NK-92 (cell line): ENCODE measurements around the gene ADGRF1.
"Not testable (repeated sequence)": the region's sequence is repeated elsewhere in the genome, so short reads cannot be mapped to it uniquely, and the experiment has no call there.

Experiments used
- DNase-seq: peaks from one replicate; lab custom pipeline; 2025; ENCODE audit not compliant: unreplicated experiment; lab: John Stamatoyannopoulos, UW

ADGRF1 gene

DNA sequence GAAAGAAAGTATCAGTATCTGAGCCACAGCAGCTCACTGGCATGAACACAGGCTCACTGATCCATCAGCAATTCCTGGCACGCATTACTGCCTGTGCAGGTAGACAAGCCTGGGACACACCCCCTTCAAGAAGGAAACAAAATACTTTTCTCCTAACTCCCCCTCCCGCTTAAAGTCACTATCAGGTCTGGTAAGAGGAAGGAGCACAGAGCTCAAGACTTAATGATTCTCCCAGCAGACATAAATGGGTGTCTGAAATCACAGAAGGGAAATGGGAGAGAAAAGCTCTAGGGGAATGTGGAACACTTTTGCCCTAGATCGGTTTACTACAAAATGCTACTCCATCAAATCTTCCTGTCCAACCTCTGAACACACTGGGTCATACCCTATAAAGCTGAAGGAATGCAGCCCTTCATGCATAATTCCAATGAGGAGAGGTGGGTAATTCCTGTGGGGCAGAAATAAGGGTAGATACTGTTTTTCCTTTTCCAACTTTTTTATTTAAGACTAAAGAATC lies at the start of gene ADGRF1:
ADGRF1 (minus strand) TSS at position 58 of the 517 bp plus-strand sequence. CDS start 13,271 bp downstream, outside the sequence.
- DNase-seq, result no peak

DNA sequence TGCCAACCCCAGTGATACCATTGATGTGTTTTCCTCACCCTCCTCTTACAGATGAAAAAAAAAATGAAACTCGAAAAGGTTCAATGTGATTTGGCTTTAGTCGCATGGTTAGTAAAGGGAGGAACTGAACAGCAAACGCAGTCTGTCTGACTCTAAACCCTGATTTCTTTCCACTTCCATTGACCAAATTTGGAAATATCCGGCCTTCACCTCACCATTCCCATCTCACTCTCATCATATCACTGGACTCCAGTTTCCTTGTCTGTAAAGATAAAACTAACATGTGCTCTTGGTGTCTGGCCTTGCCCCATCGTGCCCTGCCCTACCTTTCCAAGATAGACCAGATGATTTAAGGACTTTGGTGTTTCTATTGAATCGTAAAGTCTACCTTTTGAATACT lies 48.7 kb upstream of the ADGRF1 start:
- no peak for DNase-seq

DNA sequence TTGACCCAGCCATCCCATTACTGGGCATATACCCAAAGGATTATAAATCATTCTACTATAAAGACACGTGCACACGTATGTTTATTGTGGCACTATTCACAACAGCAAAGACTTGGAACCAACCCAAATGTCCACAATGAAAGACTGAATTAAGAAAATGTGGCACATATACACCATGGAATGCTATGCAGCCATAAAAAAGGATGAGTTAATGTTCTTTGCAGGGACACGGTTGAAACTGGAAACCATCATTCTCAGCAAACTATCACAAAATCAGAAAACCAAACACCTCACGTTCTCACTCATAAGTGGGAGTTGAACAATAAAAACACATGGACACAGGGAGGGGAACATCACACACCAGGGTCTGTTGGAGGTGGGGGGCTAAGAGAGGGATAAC lies 47.3 kb upstream of the ADGRF1 start:
- not testable (repeated sequence) for DNase-seq

DNA sequence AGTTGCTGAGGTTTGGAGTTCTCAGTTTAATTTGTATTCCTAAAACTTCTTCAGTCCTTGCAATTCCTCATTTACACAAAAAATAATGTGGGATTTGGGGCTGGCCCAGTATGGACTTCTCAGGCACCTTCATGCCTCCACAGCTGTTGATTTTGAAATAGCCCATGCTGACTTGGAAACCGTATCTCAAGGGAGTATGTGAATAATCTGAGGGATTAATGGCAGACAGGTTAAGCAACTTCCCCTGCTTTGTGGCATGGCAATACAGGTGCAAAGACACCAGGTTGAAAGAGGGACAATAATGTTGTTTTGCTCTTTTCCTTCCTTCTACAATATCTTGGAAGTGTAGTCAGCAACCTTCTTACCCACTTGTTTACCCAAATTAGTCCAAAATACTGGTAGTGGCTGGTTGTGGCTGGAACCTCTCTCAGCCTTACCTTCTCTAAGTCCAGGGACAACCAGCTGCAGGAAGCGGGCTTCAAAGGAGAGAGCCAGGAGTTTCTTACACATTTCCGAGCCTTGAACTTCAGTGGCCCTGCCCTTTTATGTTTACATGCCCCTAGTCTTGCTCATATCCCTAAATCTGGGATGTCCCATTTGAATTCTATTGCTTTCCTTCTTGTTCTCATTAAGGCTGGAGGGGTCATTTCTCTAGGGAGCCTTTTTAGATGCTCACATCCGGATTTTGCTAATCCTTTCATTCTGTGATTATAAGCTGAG lies 44.1 kb upstream of the ADGRF1 start:
- DNase-seq, result no peak

DNA sequence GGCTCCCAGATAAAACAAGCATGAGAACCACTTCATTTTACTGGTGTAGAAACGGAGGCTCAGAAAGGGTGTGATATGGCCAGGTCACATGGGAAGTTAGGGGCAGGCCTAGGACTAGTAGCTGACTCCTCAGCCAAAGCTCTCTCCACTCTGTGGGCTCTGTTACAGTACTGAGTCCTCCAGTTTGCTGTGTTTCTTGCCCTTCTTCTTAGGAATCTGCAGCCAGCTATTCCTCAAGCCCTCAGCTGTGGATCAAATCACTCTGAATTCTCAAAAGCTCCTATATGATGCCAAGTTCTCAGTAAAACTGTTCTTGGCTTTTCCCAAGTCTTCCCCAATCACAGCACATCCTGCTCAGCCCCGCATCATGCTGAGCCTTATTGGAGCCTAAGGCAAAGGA lies 42.5 kb upstream of the ADGRF1 start:
- DNase-seq, result no peak

DNA sequence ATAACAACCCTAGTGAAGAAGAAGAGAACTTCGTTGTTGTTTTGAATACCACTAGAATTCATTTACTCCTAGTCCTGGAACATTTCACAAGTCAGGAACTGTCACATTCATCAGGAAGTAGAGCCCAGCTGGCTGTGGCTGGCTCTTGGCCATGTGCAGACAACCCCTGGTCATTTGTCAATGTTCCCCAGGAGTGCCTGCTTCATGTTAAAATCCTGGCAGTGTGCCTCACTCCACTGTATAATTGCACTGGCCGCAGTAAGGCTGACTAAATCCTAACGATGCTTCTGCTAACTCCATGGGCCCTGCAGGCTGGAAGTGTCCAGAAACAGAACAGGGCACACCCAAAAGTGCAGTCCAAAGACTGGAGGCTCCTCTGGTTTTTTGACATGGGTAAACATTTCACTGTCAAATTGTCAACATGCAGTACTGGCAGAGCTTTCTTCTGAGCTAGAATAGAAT lies 41.5 kb upstream of the ADGRF1 start:
- no peak for DNase-seq

DNA sequence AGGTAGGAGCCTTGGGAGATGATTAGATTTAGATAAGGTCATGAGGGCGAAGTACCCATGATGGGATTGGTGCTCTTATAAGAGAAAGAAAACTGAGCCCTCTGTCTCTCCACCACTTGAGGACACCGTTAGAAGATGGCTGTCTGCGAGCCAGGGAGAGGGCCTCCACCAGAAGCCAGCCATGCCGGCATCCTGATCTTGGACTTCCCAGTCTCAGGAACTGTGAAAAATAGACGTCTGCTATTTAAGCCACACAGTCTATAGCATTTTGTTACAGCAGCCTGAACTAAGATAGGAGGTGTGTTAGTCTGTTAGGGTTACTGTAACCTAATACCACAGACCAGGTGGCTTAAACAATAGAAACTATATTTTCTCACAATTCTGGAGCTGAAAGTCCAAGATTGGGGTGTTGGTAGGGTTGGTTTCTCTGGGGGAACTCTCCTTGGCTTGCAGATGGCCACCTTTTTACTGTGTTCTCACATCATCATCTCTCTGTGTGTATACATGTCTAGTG lies 38.0 kb upstream of the ADGRF1 start:
- DNase-seq, result no peak

DNA sequence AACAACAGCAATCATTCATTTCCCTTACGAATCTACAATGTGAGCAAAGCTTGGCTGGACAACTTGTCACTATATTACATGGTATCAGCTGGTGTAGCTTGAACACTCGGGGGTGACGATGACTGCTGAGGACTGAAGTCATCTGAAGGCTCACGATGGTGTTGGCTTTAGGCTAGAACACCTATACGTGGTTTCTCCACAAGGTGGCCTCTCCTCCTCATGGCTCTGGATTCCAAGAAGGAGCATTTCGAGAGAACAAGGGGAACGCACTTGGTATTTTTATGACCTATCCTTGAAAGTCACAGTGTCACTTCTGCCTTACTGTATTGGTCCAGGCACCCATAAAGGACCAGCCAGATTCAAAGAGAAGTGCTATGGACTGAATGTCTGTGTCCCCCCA lies 37.5 kb upstream of the ADGRF1 start:
- no peak for DNase-seq

DNA sequence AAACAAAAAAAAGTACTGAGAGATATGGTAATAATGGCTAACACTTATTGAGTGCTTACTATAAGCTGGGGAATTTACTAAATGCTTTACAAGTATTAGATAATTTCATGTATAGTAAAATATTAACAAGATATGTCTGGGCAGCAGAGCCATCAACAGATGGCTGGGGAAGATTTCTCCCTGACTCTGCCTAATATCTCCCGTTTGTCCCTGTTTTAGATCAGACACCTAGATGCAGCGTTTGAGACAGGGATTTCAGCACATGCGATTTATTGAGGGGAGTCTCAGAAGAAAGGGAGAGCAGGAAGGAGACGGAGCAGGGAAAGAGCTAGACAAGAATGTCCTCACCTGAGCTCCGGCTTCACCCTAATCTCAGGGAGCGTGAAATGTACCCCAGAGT lies 36.9 kb upstream of the ADGRF1 start:
- no peak for DNase-seq

DNA sequence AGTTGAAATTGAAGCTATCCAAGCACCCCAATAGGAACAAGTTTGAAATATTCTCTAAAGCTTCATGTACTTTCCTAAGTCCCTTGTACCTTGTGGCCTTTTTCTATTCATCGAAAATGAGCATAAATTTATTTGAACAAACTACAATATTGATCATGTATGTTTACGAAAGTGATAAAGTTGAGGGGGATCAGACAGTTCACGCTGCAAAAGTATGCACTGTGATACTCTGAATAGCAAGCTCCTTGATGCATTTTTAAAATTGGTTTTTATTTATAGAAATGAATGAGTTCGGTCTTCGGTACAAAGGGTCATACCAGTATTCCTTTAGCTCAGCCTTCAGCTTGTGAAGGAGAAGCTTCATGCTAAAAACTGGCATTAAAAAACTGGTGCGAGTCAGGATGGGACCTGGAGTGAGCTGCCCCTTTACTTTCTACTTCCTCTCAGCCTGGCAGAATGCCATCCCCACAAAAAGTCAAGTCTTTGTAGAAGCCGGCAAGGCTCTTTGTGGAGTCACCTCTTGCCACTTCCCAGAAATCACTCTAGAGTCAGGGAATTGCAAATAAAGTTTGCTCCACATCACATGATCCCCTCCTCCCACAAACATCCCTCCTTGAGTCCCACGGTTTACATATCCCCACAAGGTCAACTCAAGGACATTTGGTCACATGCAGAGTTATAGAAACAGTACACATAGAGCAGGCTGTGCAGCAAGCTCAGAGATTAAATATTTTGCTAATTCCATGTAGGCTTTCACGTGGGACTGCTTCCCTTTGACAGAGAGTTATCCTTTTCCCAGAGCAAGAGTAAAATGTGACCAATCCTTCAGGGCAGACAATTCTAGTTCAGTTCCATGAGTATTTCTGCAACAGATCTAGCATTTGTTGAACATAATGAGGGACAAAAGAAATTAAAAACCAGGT lies 34.6 kb upstream of the ADGRF1 start:
- DNase-seq, result no peak

DNA sequence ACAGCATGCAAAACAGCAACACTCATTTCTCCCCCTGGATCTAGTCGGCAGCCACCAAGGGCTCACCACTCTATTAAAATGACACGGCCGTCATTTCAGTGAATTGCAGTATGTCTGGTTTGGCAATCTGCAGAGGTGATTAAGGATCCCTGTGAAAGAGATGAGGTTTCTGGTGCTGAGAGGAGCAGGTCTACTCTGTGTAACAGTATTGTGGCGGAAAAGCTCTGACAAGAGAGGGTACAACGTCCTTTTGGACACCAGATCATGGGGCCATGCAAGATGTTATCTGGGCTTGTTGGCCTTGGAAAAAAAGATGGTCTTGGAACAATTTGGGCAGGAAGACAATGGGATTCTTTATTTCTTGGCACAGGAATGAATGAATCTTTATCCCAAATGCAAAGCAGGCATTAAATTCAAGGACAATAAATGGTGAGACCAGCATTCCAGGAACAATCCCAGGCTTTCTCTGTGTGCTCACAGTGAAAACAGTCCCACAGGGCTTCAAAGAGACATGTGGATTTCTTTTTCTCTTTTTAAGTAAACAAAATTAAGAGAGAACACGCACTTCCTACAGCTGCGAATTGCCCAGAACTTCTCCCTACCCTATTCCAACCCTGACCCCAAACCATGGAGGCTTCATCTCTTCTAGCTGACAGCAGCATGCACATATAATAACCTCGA lies 33.7 kb upstream of the ADGRF1 start:
- DNase-seq, result no peak

DNA sequence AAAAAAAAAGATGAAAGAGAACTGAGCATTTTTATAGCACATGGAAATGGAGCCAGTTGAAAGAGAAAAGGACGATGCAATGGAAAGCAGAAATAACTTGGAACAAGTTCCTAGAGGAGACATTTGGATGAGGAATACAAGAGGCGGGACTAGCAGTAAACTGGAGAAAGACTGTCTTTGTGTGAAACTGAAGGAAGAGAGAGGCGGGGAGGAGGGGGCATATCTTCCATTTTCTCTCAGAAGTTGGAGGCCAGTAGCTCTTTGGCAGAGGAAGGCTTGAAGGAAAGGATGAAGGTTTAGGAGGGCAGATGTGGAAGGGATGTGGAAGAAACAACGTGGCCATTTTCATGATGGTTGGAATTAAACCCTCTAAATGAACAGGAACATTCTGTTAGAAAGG lies 33.0 kb upstream of the ADGRF1 start:
- DNase-seq, result no peak

DNA sequence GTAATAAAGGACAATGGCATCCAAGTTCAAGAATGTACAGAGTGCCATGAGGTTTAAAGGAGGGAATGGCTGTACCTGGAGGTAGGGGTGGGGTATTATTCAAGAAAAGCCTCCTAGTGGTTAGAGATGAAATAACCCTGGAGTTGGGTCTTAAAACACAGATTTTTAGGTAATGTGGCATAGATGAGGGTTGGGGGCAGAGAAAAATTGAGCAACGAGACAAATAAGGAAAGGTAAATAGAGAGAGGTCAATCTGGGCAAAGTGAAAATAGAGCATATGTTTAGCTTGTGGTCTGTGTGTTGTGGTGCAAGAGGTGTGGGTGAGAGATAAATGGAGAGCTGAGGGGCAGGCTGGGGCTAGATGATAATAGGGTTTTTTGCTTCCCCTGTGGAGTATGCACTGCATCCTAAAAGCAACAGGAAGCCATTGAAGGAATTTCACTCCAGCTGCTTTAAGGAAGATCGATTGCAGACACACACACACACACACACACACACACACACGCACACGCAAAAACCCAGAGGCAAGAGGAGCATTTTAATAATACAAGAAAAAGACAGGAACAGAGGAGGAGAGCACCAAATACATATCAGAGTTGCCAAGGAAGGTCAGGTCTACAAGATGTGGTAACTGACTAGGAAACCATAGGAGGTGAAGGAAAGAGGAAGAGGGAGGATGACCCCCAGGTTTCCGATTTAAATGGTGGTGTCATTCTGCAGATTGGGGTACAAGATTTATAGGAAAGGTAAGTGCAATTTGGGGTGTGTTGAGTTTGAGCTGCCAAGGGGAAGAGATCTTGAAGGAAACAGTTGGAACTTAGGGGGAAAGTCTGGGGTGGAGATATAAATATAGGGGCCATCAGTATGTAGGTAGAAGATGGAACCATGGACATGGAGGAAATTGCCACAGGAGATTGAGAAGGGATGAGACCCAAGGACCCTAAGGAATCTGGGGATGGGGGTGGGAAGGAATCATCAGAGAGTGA lies 31.3 kb upstream of the ADGRF1 start:
- DNase-seq, result no peak

DNA sequence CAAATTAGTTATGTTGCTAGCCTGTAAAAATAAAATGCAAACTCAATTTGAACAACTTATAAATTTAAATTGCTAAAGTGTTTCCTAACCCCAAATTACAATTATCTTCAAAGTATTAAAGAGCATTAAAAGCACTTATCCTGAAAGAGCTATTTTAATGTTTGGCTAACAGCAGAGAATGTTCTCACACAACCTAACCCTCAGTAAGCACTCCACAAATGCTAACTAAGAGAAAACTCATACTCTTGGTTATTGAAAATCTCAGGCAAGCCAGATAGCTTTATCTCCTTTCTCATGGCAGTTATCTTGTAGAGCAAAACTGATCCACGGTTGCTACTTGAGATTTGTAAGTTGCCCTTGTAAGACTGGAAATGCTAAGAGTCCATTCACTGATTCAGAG lies 30.5 kb upstream of the ADGRF1 start:
- DNase-seq, result no peak

DNA sequence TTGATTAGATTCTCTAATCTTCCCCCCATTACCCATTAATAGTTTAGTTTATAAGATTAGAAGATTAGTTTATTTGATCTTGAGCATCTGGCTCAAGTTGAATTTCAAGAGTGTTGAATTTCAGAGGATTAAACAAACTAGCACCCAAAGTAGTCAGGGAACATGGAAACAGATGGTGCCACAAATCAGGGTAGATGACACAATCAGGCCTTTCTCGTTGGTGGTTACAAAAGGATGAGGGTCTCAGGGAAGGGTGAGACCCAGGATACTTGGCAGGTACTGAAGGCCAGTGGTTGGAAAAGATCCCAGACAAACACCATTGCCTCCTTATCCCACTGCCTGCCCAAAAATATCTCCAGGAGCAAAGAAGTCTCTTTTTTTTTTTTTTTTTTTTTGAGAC lies 29.5 kb upstream of the ADGRF1 start:
- no peak for DNase-seq

DNA sequence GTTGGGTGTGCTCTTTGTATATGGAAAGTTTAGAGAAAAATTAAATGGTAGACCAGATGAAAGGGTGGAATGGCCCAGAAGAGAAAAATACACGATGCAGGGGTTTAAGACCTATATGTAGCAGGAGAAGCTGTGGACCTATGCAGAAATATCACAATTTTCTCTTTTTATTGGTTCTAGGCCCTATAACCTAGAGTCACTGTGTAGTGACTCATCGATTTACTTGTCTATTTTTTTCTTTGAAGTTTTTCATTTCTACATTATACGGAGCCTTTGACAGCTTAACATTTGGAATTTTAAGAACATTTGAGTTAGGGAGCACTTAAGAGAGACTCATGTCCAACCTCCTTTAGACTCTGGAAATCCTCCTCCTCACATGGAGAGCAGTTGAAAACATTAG lies 28.3 kb upstream of the ADGRF1 start:
- no peak for DNase-seq

DNA sequence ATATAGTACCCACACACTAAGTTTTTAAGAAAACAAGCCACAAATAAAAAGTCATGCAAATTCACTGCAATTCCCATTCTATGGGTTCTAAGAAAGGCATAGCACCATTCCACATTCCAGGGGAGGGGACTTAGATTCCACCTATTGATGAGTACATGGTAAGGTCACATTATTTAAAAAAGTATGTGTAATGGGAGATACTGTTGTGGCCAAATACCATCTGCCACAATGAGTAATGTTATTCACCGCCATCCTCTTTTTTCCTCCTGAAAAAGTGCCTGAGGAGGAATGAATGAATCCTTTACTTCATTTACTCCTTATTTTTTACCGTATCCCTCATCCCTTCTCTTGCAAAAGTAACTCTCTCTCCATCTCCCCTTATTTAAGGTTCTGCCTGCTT lies 27.0 kb upstream of the ADGRF1 start:
- no peak for DNase-seq

DNA sequence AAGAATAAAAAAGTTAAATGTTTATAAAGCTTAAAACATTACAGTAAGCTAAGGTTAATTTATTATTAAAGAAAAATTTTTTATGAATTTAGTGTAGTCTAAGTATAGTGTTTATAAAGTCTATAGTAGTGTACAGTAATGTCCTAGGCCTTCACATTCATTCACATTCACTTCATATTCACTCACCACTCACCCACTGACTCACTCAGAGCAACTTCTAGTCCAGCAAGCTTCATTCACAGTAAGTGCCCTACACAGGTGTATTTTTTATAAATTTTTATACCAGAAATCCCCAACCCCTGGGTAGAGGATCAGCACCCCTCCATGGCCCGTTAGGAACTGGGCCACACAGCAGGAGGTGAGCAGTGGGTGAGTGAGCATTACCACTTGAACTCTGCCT lies 24.3 kb upstream of the ADGRF1 start:
- DNase-seq, result no peak

DNA sequence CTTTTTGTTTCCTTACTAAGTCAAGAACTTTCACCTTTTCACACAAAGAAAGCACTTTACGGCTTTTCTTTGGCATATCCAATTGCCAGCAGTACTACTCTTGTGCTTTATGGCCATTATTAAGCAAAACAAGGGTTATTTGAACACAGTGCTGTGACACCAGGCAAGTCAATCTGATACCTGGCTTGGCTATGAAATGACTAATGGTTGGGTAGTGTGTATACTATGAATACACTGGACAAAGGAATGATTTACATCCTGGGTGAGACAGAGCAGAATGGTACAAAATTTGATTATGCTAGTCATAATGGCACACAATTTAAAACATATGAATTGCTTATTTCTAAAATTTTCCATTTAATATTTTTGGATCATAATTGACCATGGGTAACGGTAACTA lies 22.1 kb upstream of the ADGRF1 start:
- DNase-seq, result no peak

DNA sequence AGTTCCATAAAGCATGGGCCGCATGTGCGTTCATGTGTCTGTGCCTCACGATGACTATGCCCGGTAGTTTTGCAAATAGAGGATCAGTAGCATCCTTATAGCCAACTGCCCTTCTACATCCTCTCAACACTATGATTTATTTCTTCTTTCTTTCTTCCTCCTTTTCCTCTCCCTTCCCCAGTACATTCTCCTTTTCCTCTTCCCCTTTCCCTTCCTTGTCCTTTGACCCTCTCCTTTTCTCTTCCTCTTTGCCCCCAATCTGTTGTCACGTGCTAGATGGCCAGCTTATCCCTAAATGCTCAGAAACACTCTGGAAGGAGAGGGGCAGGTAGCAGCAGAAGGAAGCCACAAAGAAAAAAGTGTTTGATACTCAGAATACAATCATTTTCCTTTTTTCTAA lies 20.2 kb upstream of the ADGRF1 start:
- no peak for DNase-seq
